Aorta (tissue), 5 donors: ENCODE data around the gene RPL18. TPM values are rescaled to one million over a fixed set of nuclear protein-coding genes. Genes with fewer than 3 reads are reported as not detected.
A peak's percentile ranks its signal among the peaks of the same experiment; 100 is the strongest.

ENCODE experiments used
- ATAC-seq: fragments of 200-7000 bp; cut with Tn5 transposase; one replicate; pipeline ENCODE4 v1.9.1; 2022; ENCODE audit warnings: moderate library complexity; ENCODE audit not compliant: low FRiP score
- DNase-seq, 2 donors: peaks; one replicate each; pipeline ENCODE4 v3.0.0-alpha.2; 2020
- H3K27ac ChIP-seq, 2 donors: one replicate each; pipeline ENCODE4 v1.5.1; 2013; ENCODE audit warnings: low read length in 2 of 2, mild to moderate bottlenecking in 2 of 2, moderate library complexity in 2 of 2, control low read depth in 1 of 2, inconsistent platforms in 1 of 2, low read depth in 1 of 2
- H3K27me3 ChIP-seq, 2 donors: one replicate each; pipeline ENCODE4 v1.6.1; 2013; ENCODE audit warnings: control low read depth in 1 of 2, low read length in 1 of 2, mild to moderate bottlenecking in 1 of 2, moderate library complexity in 1 of 2; ENCODE audit not compliant: insufficient read depth in 2 of 2, control insufficient read depth in 1 of 2
- H3K36me3 ChIP-seq, 2 donors: one replicate each; pipeline ENCODE4 v1.6.1; 2013; ENCODE audit warnings: control low read depth in 1 of 2, low read length in 1 of 2, mild to moderate bottlenecking in 1 of 2; ENCODE audit not compliant: insufficient read depth in 2 of 2, control insufficient read depth in 1 of 2
- H3K4me1 ChIP-seq, 2 donors: one replicate each; pipeline ENCODE4 v1.6.1; 2013; ENCODE audit warnings: low read length in 2 of 2, control low read depth in 1 of 2, mild to moderate bottlenecking in 1 of 2, moderate library complexity in 1 of 2; ENCODE audit not compliant: insufficient read depth in 2 of 2, control insufficient read depth in 1 of 2
- H3K4me3 ChIP-seq, 2 donors: one replicate each; pipeline ENCODE4 v1.5.1; 2013; ENCODE audit warnings: low read length in 2 of 2, control low read depth in 1 of 2, mild to moderate bottlenecking in 1 of 2
- H3K9me3 ChIP-seq: one replicate; pipeline ENCODE4 v1.6.1; 2013; ENCODE audit warnings: mild to moderate bottlenecking, low read length; ENCODE audit not compliant: control insufficient read depth
- WGBS, 2 donors: extraction: QIAGEN DNeasy Blood & Tissue Kit; methylation state at CpG; one replicate each; pipeline ENCODE4 v1.1.7; 2013; 5-methylcytosine and 5-hydroxymethylcytosine counted together
- intact Hi-C, 2 donors: fragments of 100-400 bp; cut with DNase I; formaldehyde crosslinking; loops; one replicate each; pipeline versions ENCODE4 v1.14.2 to v1.15.0; 2022
- polyA plus RNA-seq, 2 donors: library from polyadenylated mRNA; stranded (reverse); fragments of 200-250 nt; gene quantifications; one replicate each; pipeline ENCODE4 v1.2.3, GENCODE V29; 2013
- total RNA-seq, 2 donors: library from RNA; stranded (reverse); fragmentation: NEBNext Ultra II Directional; extraction: Animal tissue kit (Norgen Biotek cat#: 25700); gene quantifications; one replicate each; pipeline ENCODE4 v1.2.1, GENCODE V29; 2021
- donor health status: healthy with polysubstance abuse.
- donor health status: Bipolar disorder and iron deficiency.
- donor health status: DM: no; HTN: no; CAD: no.
- donor health status: DM: no; HTN: no; CAD: no.
- donor health status: DM: yes; HTN: yes; CAD: no.

The RPL18 gene
- total and polyA plus RNA-seq, 4 donors: 900 to 2,376 (median 1,541) TPM

GRCh38 chr19:48624791-48625723 is 6.1 kb upstream of the RPL18 start:
- no peaks in the 10 kb centered on the region for H3K36me3 ChIP-seq
- H3K4me1 ChIP-seq: no peaks in the 10 kb centered on the region

GRCh38 chr19:48624067-48624594 is 5.2 kb upstream of the RPL18 start:
- Histone ChIP-seq H3K4me3 (peak overlapping the region; percentile 35 to 54), H3K9me3 (no peaks in the 10 kb centered on the region), H3K27ac (peak overlapping the region in 1 of 2 donors; percentile 74), H3K36me3 (no peaks in the 10 kb centered on the region), H3K4me1 (no peaks in the 10 kb centered on the region), H3K27me3 (no peaks in the 10 kb centered on the region)
- 0 to 1% methylated on average over 40 of the region's 40 CpGs for WGBS, 2 donors
- intact Hi-C loops: no loop called here
- peak; percentile 99 for DNase-seq
- ATAC-seq: peak; percentile 93

More at GRCh38 chr19:48624791-48625723, 6.1 kb upstream of the RPL18 start:
- DNase-seq: peak in 1 of 2 donors; percentile 73
- ATAC-seq: no peak
- peak overlapping the region; percentile 35 to 54 for H3K4me3 ChIP-seq
- no peak overlapping the region for H3K27ac ChIP-seq
- no peaks in the 10 kb centered on the region for H3K27me3 ChIP-seq
- no peaks in the 10 kb centered on the region for H3K9me3 ChIP-seq
- intact Hi-C loops: no loop called here
- WGBS, 2 donors: 53 to 58% methylated on average over 23 to 24 of the region's 24 CpGs

GRCh38 chr19:48623556-48624066 is 4.6 kb upstream of the RPL18 start:
- intact Hi-C loops: no loop called here
- 14% methylated on average over 8 of the region's 8 CpGs for WGBS, 2 donors
- Histone ChIP-seq H3K4me1 (no peaks in the 10 kb centered on the region), H3K9me3 (no peaks in the 10 kb centered on the region), H3K36me3 (no peaks in the 10 kb centered on the region), H3K4me3 (peak overlapping the region in 1 of 2 donors; percentile 38), H3K27ac (peak overlapping the region in 1 of 2 donors; percentile 74), H3K27me3 (no peaks in the 10 kb centered on the region)
- ATAC-seq (no peak), DNase-seq (no peak)

- Histone ChIP-seq H3K4me1 (no peaks in the 10 kb centered on the region), H3K27ac (peak overlapping the region; percentile 50 to 92), H3K27me3 (no peaks in the 10 kb centered on the region), H3K36me3 (peaks cover 0 to 10% of the 10 kb centered on the region in 2 donors), H3K4me3 (peak overlapping the region; percentile 43 to 59), H3K9me3 (no peaks in the 10 kb centered on the region)
- WGBS, 2 donors: 30% methylated on average over 6 of the region's 6 CpGs
- intact Hi-C loops: no loop called here
- ATAC-seq (no peak), DNase-seq (no peak)
Observed at GRCh38 chr19:48619692-48620585, 961 bp upstream of the RPL18 start.

GRCh38 chr19:48618278-48618915 is 581 bp downstream of the RPL18 start:
- no peaks in the 10 kb centered on the region for H3K27me3 ChIP-seq
- peak overlapping the region in 1 of 2 donors; percentile 42 for H3K27ac ChIP-seq
- peak overlapping the region; percentile 81 to 87 for H3K4me3 ChIP-seq
- intact Hi-C loops: no loop called here
- 1% methylated on average over 18 of the region's 18 CpGs for WGBS, 2 donors
- peaks cover 0 to 10% of the 10 kb centered on the region in 2 donors for H3K36me3 ChIP-seq
- peak in 1 of 2 donors; percentile 79 for DNase-seq
- no peaks in the 10 kb centered on the region for H3K9me3 ChIP-seq
- ATAC-seq: no peak
- H3K4me1 ChIP-seq: no peaks in the 10 kb centered on the region

- Histone ChIP-seq H3K9me3 (no peaks in the 10 kb centered on the region), H3K27ac (no peak overlapping the region), H3K4me1 (no peaks in the 10 kb centered on the region), H3K27me3 (no peaks in the 10 kb centered on the region), H3K4me3 (no peak overlapping the region), H3K36me3 (peaks cover 0 to 10% of the 10 kb centered on the region in 2 donors)
- DNase-seq (no peak), ATAC-seq (no peak)
- intact Hi-C loops: no loop called here
- WGBS, 2 donors: 55 to 56% methylated on average over 18 of the region's 18 CpGs
Observed at GRCh38 chr19:48617146-48617937, 1.6 kb downstream of the RPL18 start.

GRCh38 chr19:48616491-48617056 is 2.4 kb downstream of the RPL18 start:
- H3K4me1 ChIP-seq: no peaks in the 10 kb centered on the region
- WGBS, 2 donors: 74 to 80% methylated on average over 12 of the region's 12 CpGs
- intact Hi-C loops: no loop called here
- no peak overlapping the region for H3K4me3 ChIP-seq
- peaks cover 0 to 10% of the 10 kb centered on the region in 2 donors for H3K36me3 ChIP-seq
- no peaks in the 10 kb centered on the region for H3K27me3 ChIP-seq
- H3K27ac ChIP-seq: no peak overlapping the region
- H3K9me3 ChIP-seq: no peaks in the 10 kb centered on the region
- DNase-seq (no peak), ATAC-seq (no peak)
